Effector memory CD8-positive, alpha-beta T cell (primary cell): ENCODE data around the gene RDH5.
A peak's percentile ranks its signal among the peaks of the same experiment; 100 is the strongest.

Experiments used
- ATAC-seq: fragments of 150-1000 bp; cut with Tn5 transposase; replicated peaks from 2 replicates; pipeline ENCODE4 v1.10.0; 2021; ENCODE audit warnings: mild to moderate bottlenecking, moderate library complexity
- DNase-seq, 3 experiments: peaks; one replicate each; pipeline ENCODE4 v3.0.0; 2021
- H3K27ac Mint-ChIP-seq, 2 donors: one replicate each; pipeline ENCODE4 v1.8.0; 2022; ENCODE audit warnings: mild to moderate bottlenecking in 2 of 2, mixed read lengths in 2 of 2, moderate library complexity in 2 of 2
- H3K27me3 Mint-ChIP-seq, 2 donors: one replicate each; pipeline ENCODE4 v1.8.0; 2022; ENCODE audit warnings: mixed read lengths in 2 of 2
- H3K36me3 Mint-ChIP-seq: one replicate; pipeline ENCODE4 v1.8.0; 2022; ENCODE audit warnings: mild to moderate bottlenecking, moderate library complexity, mixed read lengths; ENCODE audit not compliant: insufficient read depth
- H3K4me1 Mint-ChIP-seq, 2 donors: one replicate each; pipeline ENCODE4 v1.8.0; 2022; ENCODE audit warnings: low read depth in 2 of 2, mixed read lengths in 2 of 2
- H3K4me3 Mint-ChIP-seq, 2 donors: one replicate each; pipeline ENCODE4 v1.8.0; 2022; ENCODE audit warnings: mild to moderate bottlenecking in 2 of 2, mixed read lengths in 2 of 2, moderate library complexity in 2 of 2
- H3K9me3 Mint-ChIP-seq, 2 donors: one replicate each; pipeline ENCODE4 v1.8.0; 2022; ENCODE audit warnings: mixed read lengths in 2 of 2

The RDH5 gene

GRCh38 chr12:55721601-55722213 lies 1.5 kb downstream of the RDH5 start:
- H3K36me3 Mint-ChIP-seq: peaks cover 16% of the 10 kb centered on the region
- ATAC-seq (no peak), DNase-seq (no peak)
- H3K4me3 Mint-ChIP-seq: no peak overlapping the region
- H3K9me3 Mint-ChIP-seq: no peaks in the 10 kb centered on the region
- no peak overlapping the region for H3K27ac Mint-ChIP-seq
- no peaks in the 10 kb centered on the region for H3K27me3 Mint-ChIP-seq
- peaks cover 16 to 26% of the 10 kb centered on the region in 2 donors for H3K4me1 Mint-ChIP-seq

GRCh38 chr12:55722948-55723347 lies 2.8 kb downstream of the RDH5 start:
- H3K4me1 Mint-ChIP-seq: peaks cover 20 to 27% of the 10 kb centered on the region in 2 donors
- ATAC-seq (no peak), DNase-seq (no peak)
- H3K27ac Mint-ChIP-seq: no peak overlapping the region
- H3K4me3 Mint-ChIP-seq: no peak overlapping the region
- no peaks in the 10 kb centered on the region for H3K9me3 Mint-ChIP-seq
- peaks cover 17% of the 10 kb centered on the region for H3K36me3 Mint-ChIP-seq
- no peaks in the 10 kb centered on the region for H3K27me3 Mint-ChIP-seq

DNA sequence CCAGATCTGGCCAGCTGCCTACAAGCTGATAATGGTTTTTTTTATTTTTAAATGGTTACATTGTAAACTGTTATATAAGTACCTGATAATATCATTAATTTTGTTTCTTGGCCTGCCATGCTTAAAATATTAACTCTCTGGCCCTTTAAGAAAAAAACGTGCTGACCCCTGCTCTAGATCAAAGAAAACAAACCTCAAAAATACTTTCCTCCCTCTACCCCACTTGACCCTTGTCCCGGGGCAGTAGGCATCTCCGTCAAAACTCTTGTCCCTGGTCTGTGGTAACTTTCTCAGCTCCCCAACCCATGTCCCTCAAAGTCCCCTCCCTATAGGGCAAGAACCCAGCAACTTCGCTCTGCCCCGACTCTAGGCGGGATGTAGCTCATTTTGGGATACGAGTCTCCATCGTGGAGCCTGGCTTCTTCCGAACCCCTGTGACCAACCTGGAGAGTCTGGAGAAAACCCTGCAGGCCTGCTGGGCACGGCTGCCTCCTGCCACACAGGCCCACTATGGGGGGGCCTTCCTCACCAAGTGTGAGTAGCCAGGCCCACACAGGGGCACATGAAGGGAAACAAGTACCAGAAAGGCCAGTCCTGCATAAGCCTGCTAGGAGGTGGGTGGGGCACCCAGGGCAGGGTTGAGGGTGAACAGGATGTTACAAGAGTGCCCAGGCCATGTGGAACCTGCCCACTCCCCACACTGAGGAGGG lies 3.5 kb downstream of the RDH5 start:
- peaks cover 17% of the 10 kb centered on the region for H3K36me3 Mint-ChIP-seq
- DNase-seq (no peak), ATAC-seq (no peak)
- H3K27ac Mint-ChIP-seq: peak overlapping the region in 1 of 2 donors; percentile 74
- H3K9me3 Mint-ChIP-seq: no peaks in the 10 kb centered on the region
- no peaks in the 10 kb centered on the region for H3K27me3 Mint-ChIP-seq
- peaks cover 22 to 23% of the 10 kb centered on the region in 2 donors for H3K4me1 Mint-ChIP-seq
- no peak overlapping the region for H3K4me3 Mint-ChIP-seq

DNA sequence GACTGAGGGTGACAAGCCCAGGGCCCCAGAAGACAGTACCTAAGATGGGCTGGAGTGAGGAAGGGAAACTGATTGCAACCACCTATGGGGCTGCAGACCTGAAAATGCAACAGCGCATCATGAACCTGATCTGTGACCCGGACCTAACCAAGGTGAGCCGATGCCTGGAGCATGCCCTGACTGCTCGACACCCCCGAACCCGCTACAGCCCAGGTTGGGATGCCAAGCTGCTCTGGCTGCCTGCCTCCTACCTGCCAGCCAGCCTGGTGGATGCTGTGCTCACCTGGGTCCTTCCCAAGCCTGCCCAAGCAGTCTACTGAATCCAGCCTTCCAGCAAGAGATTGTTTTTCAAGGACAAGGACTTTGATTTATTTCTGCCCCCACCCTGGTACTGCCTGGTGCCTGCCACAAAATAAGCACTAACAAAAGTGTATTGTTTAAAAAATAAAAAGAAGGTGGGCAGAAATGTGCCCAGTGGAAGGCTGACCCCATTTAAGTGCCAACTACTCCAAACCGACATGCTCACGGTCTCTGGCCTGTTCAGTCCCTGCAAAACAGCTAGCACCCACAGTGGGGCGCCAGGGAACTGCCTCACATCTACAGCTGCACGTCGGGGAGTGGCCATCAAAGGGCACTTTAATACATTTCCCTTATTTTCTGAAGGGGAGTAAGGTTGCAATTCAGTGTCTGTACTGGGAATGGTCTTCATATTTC lies 4.2 kb downstream of the RDH5 start:
- H3K27me3 Mint-ChIP-seq: no peaks in the 10 kb centered on the region
- no peak overlapping the region for H3K4me3 Mint-ChIP-seq
- H3K4me1 Mint-ChIP-seq: peaks cover 22 to 25% of the 10 kb centered on the region in 2 donors
- peaks cover 22% of the 10 kb centered on the region for H3K36me3 Mint-ChIP-seq
- DNase-seq: peak; percentile 57 to 68 (median 58)
- ATAC-seq: peak; percentile 48
- H3K27ac Mint-ChIP-seq: peak overlapping the region in 1 of 2 donors; percentile 74
- no peaks in the 10 kb centered on the region for H3K9me3 Mint-ChIP-seq

DNA sequence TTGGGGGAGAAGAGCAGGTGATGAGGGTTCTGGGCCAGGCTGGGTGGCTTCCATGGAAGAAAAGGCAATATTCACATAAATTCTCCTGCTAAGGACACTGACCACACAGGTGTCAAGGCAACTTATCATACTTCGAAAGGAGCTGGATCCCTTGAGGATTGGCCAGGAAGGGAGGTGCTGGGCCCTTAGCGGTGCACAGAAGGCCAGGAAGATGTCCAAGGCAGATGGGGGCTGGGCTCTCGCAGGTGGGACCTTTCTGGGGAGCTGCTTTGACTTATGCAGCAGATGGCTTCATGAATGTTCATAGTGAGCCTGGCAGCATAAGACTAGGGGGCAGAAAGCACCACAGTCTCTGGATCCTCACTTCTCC lies 4.7 kb downstream of the RDH5 start:
- Mint-ChIP-seq H3K9me3 (no peaks in the 10 kb centered on the region), H3K4me1 (peaks cover 27 to 30% of the 10 kb centered on the region in 2 donors), H3K36me3 (peaks cover 26% of the 10 kb centered on the region), H3K27ac (peak overlapping the region in 1 of 2 donors; percentile 13), H3K27me3 (no peaks in the 10 kb centered on the region), H3K4me3 (no peak overlapping the region)
- ATAC-seq (no peak), DNase-seq (no peak)

DNA sequence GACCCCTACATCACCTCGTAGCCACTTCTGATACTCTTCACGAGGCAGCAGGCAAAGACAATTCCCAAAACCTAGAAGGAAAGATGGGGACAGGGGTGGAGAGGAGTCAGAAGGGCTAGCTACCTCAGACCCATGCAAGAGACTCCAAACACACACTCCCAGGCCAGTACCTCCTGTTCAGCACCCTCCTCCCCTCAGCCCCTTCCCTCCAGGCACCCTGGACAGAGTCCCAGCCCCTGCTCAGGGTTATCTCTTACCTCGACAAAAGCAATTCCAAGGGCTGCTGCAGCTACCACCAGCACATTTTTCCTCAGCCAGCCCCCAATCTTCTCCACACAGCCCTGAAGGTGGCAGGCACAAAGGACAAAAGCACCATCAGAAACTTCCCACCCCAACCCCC lies 5.4 kb downstream of the RDH5 start:
- DNase-seq (no peak), ATAC-seq (no peak)
- Mint-ChIP-seq H3K4me1 (peaks cover 34 to 37% of the 10 kb centered on the region in 2 donors), H3K9me3 (no peaks in the 10 kb centered on the region), H3K4me3 (peak overlapping the region in 1 of 2 donors; percentile 4), H3K36me3 (peaks cover 26% of the 10 kb centered on the region), H3K27me3 (no peaks in the 10 kb centered on the region), H3K27ac (peak overlapping the region in 1 of 2 donors; percentile 96)

DNA sequence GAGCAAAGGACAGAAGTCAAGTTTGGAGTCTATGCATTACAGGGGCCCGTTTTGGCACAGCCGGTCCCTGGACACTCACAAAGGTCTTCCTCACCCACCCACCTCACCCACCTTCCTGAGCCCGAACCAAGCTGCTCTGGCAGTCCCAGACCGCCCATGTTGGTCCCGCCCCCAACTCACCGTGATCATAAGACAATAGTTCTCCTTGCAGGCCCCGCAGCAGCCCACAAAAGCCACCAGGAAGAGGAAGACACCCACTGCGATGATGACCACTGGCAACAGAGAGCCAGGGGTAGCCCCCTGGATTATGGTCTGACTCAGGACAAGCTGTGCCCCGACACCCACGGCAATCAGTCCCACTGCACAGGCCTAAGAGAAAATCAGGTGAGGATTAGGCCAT lies 6.8 kb downstream of the RDH5 start:
- Mint-ChIP-seq H3K27me3 (no peaks in the 10 kb centered on the region), H3K4me1 (peaks cover 36 to 41% of the 10 kb centered on the region in 2 donors), H3K27ac (peak overlapping the region; percentile 84 to 96), H3K36me3 (peaks cover 26% of the 10 kb centered on the region), H3K9me3 (no peaks in the 10 kb centered on the region), H3K4me3 (peak overlapping the region; percentile 88 to 90)
- ATAC-seq (no peak), DNase-seq (no peak)

DNA sequence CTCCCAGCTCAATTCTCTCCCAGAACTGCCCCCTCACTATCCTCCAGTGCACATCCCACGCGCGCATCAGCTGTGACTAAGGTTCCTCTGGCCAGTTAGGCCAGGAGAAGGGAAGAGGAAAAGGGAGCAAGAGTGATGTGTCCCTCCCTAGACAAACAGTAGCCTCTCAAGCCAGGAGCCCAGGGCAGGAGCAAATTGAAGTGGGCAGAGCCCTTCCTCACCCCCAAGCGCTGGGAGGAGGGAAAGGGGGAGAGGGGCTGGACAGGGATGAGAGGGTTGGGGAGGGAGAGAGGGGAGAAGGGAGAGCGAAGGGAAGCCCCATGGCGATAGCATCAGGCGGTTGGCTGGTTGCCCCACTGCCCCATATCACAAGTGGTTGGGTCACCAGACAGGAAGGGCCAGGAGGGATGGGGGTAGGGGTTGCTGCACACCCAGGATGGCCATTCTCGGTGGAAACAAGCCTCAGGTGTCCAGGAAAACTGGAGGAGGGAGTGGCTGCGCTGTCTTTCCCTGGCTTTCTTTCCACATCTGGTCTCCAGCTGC lies 7.5 kb downstream of the RDH5 start:
- Mint-ChIP-seq H3K27ac (peak overlapping the region; percentile 84 to 96), H3K27me3 (no peaks in the 10 kb centered on the region), H3K4me1 (peaks cover 39 to 45% of the 10 kb centered on the region in 2 donors), H3K36me3 (peaks cover 26% of the 10 kb centered on the region), H3K4me3 (peak overlapping the region; percentile 88 to 90), H3K9me3 (no peaks in the 10 kb centered on the region)
- DNase-seq: no peak
- ATAC-seq: no peak

DNA sequence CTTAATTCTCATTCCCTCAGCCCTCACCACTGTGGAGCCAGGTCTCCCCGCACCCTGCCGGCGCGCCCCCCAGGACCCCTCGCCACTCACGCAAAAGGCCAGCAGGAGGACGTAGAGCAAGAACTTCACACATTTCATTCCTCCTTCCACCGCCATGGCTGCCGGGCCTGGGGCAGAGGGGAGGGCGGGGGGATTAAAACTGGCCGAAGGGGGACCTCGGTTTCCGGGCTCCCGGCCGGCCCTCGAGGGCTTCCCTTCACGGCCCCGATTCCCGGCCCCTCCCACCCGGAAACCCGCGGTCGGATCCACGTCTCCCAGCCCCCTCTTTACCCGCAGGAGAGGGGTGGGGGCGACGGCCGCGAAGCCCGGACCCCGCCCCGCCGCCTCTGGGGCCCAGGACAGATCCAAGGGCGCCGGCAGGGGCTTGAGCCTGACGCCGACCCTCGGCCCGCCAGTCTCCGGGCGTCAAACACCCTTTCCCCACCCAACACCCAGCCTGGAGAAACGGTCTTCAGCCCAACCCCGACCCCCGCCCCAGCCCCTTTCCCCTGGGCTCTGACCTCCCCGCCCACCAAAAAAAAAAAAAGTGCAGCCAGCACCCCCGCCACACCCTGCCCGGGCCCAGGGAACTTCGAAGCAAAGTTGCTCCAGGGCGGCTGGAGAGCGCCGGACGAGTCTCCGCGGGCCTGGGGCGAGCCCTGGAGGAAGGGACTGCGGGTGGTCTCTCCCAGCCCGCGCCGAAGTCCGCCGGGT lies 8.2 kb downstream of the RDH5 start:
- DNase-seq: no peak
- peaks cover 26% of the 10 kb centered on the region for H3K36me3 Mint-ChIP-seq

GRCh38 chr12:55728939-55729818 lies 9.0 kb downstream of the RDH5 start, which contains the start of gene CD63:
CD63 (minus strand) TSS chr12:55729009; CDS start chr12:55728341, 668 bp downstream.
- H3K4me1 Mint-ChIP-seq: peaks cover 39 to 45% of the 10 kb centered on the region in 2 donors
- peaks cover 24% of the 10 kb centered on the region for H3K36me3 Mint-ChIP-seq
- DNase-seq (peak; percentile 39 to 43 (median 39)), ATAC-seq (peak; percentile 73)
- peak within 1 kb of the TSS; percentile 88 to 90 for H3K4me3 Mint-ChIP-seq
- H3K27ac Mint-ChIP-seq: peak within 1 kb of the TSS; percentile 84 to 96
- no peaks in the 10 kb centered on the region for H3K27me3 Mint-ChIP-seq
- no peaks in the 10 kb centered on the region for H3K9me3 Mint-ChIP-seq

More for the DNA sequence above, 8.2 kb downstream of the RDH5 start:
- no peaks in the 10 kb centered on the region for H3K27me3 Mint-ChIP-seq
- no peaks in the 10 kb centered on the region for H3K9me3 Mint-ChIP-seq
- H3K4me1 Mint-ChIP-seq: peaks cover 39 to 45% of the 10 kb centered on the region in 2 donors
- ATAC-seq: peak; percentile 1
- H3K27ac Mint-ChIP-seq: peak overlapping the region in 1 of 2 donors; percentile 84
- peak overlapping the region; percentile 88 to 90 for H3K4me3 Mint-ChIP-seq

GRCh38 chr12:55729819-55730818 lies 9.9 kb downstream of the RDH5 start:
- Mint-ChIP-seq H3K4me3 (peak overlapping the region; percentile 88 to 90), H3K27me3 (no peaks in the 10 kb centered on the region), H3K4me1 (peaks cover 35 to 40% of the 10 kb centered on the region in 2 donors), H3K9me3 (no peaks in the 10 kb centered on the region), H3K36me3 (peaks cover 24% of the 10 kb centered on the region), H3K27ac (peak overlapping the region; percentile 82 to 92)
- ATAC-seq (peak; percentile 56), DNase-seq (peak in 1 of 3 experiments; percentile 28)
